Skeletal muscle satellite cell (primary cell): ENCODE measurements around the gene GIN1.

ENCODE experiments used
- H3K27me3 ChIP-seq: 2 replicates; pipeline ENCODE4 v1.7.0; 2013; ENCODE audit warnings: low read length; ENCODE audit not compliant: control insufficient read depth, insufficient read depth
- H3K36me3 ChIP-seq: 2 replicates; pipeline ENCODE4 v1.7.0; 2013; ENCODE audit warnings: mild to moderate bottlenecking, control low read depth, low read length; ENCODE audit not compliant: insufficient read depth
- H3K4me1 ChIP-seq: 2 replicates; pipeline ENCODE4 v1.7.0; 2013; ENCODE audit warnings: low read length; ENCODE audit not compliant: control insufficient read depth, insufficient read depth
- H3K4me2 ChIP-seq: 2 replicates; pipeline ENCODE4 v1.7.0; 2013; ENCODE audit warnings: mild to moderate bottlenecking, low read length
- H3K4me3 ChIP-seq: 2 replicates; pipeline ENCODE4 v1.7.0; 2013; ENCODE audit warnings: low read length
- H3K9ac ChIP-seq: 2 replicates; pipeline ENCODE4 v1.7.0; 2013; ENCODE audit warnings: mild to moderate bottlenecking, low read depth, low read length, moderate library complexity
- H3K9me3 ChIP-seq: replicated peaks from 2 replicates; pipeline ENCODE4 v1.7.0; 2013; ENCODE audit warnings: mild to moderate bottlenecking, control low read depth, low read length

Gene GIN1

GRCh38 chr5:103128202-103128601, 8.3 kb upstream of the GIN1 start:
- Histone ChIP-seq H3K4me1 (no peaks in the 10 kb centered on the region), H3K4me2 (no peak overlapping the region), H3K36me3 (peaks cover 3% of the 10 kb centered on the region), H3K4me3 (no peak overlapping the region), H3K9me3 (no peaks in the 10 kb centered on the region), H3K9ac (no peak overlapping the region), H3K27me3 (no peaks in the 10 kb centered on the region)

- Histone ChIP-seq H3K36me3 (peaks cover 3% of the 10 kb centered on the region), H3K4me2 (no peak overlapping the region), H3K4me3 (no peak overlapping the region)
Observed at GRCh38 chr5:103127292-103127817, 7.4 kb upstream of the GIN1 start.

GRCh38 chr5:103126557-103126956, 6.6 kb upstream of the GIN1 start:
- Histone ChIP-seq H3K36me3 (no peaks in the 10 kb centered on the region), H3K9me3 (no peaks in the 10 kb centered on the region), H3K27me3 (no peaks in the 10 kb centered on the region), H3K4me2 (no peak overlapping the region), H3K9ac (no peak overlapping the region), H3K4me1 (peaks cover 4% of the 10 kb centered on the region), H3K4me3 (no peak overlapping the region)

More at GRCh38 chr5:103127292-103127817, 7.4 kb upstream of the GIN1 start:
- Histone ChIP-seq H3K27me3 (no peaks in the 10 kb centered on the region), H3K4me1 (no peaks in the 10 kb centered on the region), H3K9me3 (no peaks in the 10 kb centered on the region), H3K9ac (no peak overlapping the region)

- H3K4me3 ChIP-seq, result peak overlapping the region; percentile 85
- H3K4me1 ChIP-seq, result peaks cover 16% of the 10 kb centered on the region
Observed at GRCh38 chr5:103122242-103122641, 2.3 kb upstream of the GIN1 start.

GRCh38 chr5:103120607-103121200, 766 bp upstream of the GIN1 start:
- Histone ChIP-seq H3K4me1 (peaks cover 16% of the 10 kb centered on the region), H3K4me2 (peak overlapping the region; percentile 93), H3K36me3 (no peaks in the 10 kb centered on the region), H3K9me3 (no peaks in the 10 kb centered on the region), H3K27me3 (no peaks in the 10 kb centered on the region), H3K9ac (peak overlapping the region; percentile 94), H3K4me3 (peak overlapping the region; percentile 85)

More at GRCh38 chr5:103122242-103122641, 2.3 kb upstream of the GIN1 start:
- Histone ChIP-seq H3K27me3 (no peaks in the 10 kb centered on the region), H3K9ac (no peak overlapping the region), H3K36me3 (no peaks in the 10 kb centered on the region), H3K9me3 (no peaks in the 10 kb centered on the region), H3K4me2 (peak overlapping the region; percentile 93)

- Histone ChIP-seq H3K36me3 (no peaks in the 10 kb centered on the region), H3K9me3 (no peaks in the 10 kb centered on the region), H3K9ac (peak overlapping the region; percentile 94), H3K27me3 (no peaks in the 10 kb centered on the region), H3K4me1 (peaks cover 16% of the 10 kb centered on the region), H3K4me3 (peak overlapping the region; percentile 85), H3K4me2 (peak overlapping the region; percentile 79)
Observed at GRCh38 chr5:103119070-103119764, 721 bp downstream of the GIN1 start.

- H3K4me2 ChIP-seq, result peak overlapping the region; percentile 79
- H3K27me3 ChIP-seq, result no peaks in the 10 kb centered on the region
- no peak overlapping the region for H3K9ac ChIP-seq
- H3K9me3 ChIP-seq, result no peaks in the 10 kb centered on the region
- no peak overlapping the region for H3K4me3 ChIP-seq
- H3K4me1 ChIP-seq, result peaks cover 16% of the 10 kb centered on the region
- no peaks in the 10 kb centered on the region for H3K36me3 ChIP-seq
Observed at GRCh38 chr5:103117471-103117991, 2.4 kb downstream of the GIN1 start.

- Histone ChIP-seq H3K9ac (no peak overlapping the region), H3K9me3 (no peaks in the 10 kb centered on the region), H3K4me3 (no peak overlapping the region), H3K36me3 (no peaks in the 10 kb centered on the region), H3K4me2 (no peak overlapping the region), H3K4me1 (peaks cover 8% of the 10 kb centered on the region), H3K27me3 (no peaks in the 10 kb centered on the region)
Observed at GRCh38 chr5:103114440-103114839, 5.5 kb downstream of the GIN1 start.

GRCh38 chr5:103112910-103113309, 7.0 kb downstream of the GIN1 start:
- Histone ChIP-seq H3K4me1 (peaks cover 1% of the 10 kb centered on the region), H3K36me3 (no peaks in the 10 kb centered on the region), H3K4me2 (no peak overlapping the region), H3K9me3 (no peaks in the 10 kb centered on the region), H3K9ac (no peak overlapping the region), H3K4me3 (no peak overlapping the region), H3K27me3 (no peaks in the 10 kb centered on the region)

- H3K36me3 ChIP-seq, result no peaks in the 10 kb centered on the region
- H3K4me3 ChIP-seq, result no peak overlapping the region
- no peaks in the 10 kb centered on the region for H3K9me3 ChIP-seq
- no peak overlapping the region for H3K9ac ChIP-seq
- no peaks in the 10 kb centered on the region for H3K4me1 ChIP-seq
- H3K27me3 ChIP-seq, result no peaks in the 10 kb centered on the region
- no peak overlapping the region for H3K4me2 ChIP-seq
Observed at GRCh38 chr5:103111468-103111867, 8.5 kb downstream of the GIN1 start.

GRCh38 chr5:103110403-103110802, 9.5 kb downstream of the GIN1 start:
- H3K4me3 ChIP-seq, result no peak overlapping the region
- H3K27me3 ChIP-seq, result no peaks in the 10 kb centered on the region
- no peak overlapping the region for H3K9ac ChIP-seq
- H3K4me1 ChIP-seq, result no peaks in the 10 kb centered on the region
- H3K9me3 ChIP-seq, result no peaks in the 10 kb centered on the region
- no peaks in the 10 kb centered on the region for H3K36me3 ChIP-seq
- H3K4me2 ChIP-seq, result no peak overlapping the region
